Naive B cell (primary cell): ENCODE results near the gene TMIE. TPM values are rescaled to one million over a fixed set of nuclear protein-coding genes. Genes with fewer than 3 reads are reported as not detected.
"Not testable (repeated sequence)": the region's sequence is repeated elsewhere in the genome, so short reads cannot be mapped to it uniquely, and the experiment has no call there.

Source experiments
- ATAC-seq, 2 donors: fragments of 150-1000 bp; cut with Tn5 transposase; 2 replicates each; pipeline ENCODE4 v1.10.0; 2021; ENCODE audit warnings: low read depth in 2 of 2, mild to moderate bottlenecking in 2 of 2, moderate library complexity in 2 of 2
- DNase-seq: peaks from one replicate; pipeline ENCODE4 v3.0.0; 2022
- H3K27ac Mint-ChIP-seq, 6 donors: one replicate each; pipeline ENCODE4 v1.8.0; 2020 to 2022; ENCODE audit warnings: mild to moderate bottlenecking in 6 of 6, mixed read lengths in 6 of 6, moderate library complexity in 5 of 6, inconsistent platforms in 2 of 6
- H3K27me3 Mint-ChIP-seq, 3 donors: one replicate each; pipeline ENCODE4 v1.8.0; 2021 to 2022; ENCODE audit warnings: mixed read lengths in 3 of 3, mild to moderate bottlenecking in 1 of 3
- H3K36me3 Mint-ChIP-seq, 2 donors: one replicate each; pipeline ENCODE4 v1.8.0; 2020 to 2022; ENCODE audit warnings: mixed read lengths in 2 of 2, inconsistent platforms in 1 of 2, mild to moderate bottlenecking in 1 of 2
- H3K4me1 Mint-ChIP-seq, 3 donors: one replicate each; pipeline ENCODE4 v1.8.0; 2020 to 2022; ENCODE audit warnings: mixed read lengths in 3 of 3, inconsistent platforms in 1 of 3, mild to moderate bottlenecking in 1 of 3, moderate library complexity in 1 of 3
- H3K4me3 Mint-ChIP-seq, 8 donors: one replicate each; pipeline ENCODE4 v1.8.0; 2020 to 2022; ENCODE audit warnings: mild to moderate bottlenecking in 8 of 8, mixed read lengths in 8 of 8, moderate library complexity in 8 of 8, inconsistent platforms in 2 of 8
- H3K9me3 Mint-ChIP-seq, 7 donors: one replicate each; pipeline ENCODE4 v1.8.0; 2020 to 2022; ENCODE audit warnings: mixed read lengths in 7 of 7, mild to moderate bottlenecking in 5 of 7, inconsistent platforms in 2 of 7, moderate library complexity in 1 of 7
- polyA plus RNA-seq, 6 donors: library from polyadenylated mRNA; unstranded; fragments of 300-500 nt; fragmentation: Illumina TruSeq; gene quantifications; one replicate each; pipeline ENCODE4 v1.2.3, GENCODE V29; 2021; ENCODE audit warnings: low read depth in 6 of 6

TMIE gene
- polyA plus RNA-seq, 6 donors from 2014 or later, result not detected

DNA sequence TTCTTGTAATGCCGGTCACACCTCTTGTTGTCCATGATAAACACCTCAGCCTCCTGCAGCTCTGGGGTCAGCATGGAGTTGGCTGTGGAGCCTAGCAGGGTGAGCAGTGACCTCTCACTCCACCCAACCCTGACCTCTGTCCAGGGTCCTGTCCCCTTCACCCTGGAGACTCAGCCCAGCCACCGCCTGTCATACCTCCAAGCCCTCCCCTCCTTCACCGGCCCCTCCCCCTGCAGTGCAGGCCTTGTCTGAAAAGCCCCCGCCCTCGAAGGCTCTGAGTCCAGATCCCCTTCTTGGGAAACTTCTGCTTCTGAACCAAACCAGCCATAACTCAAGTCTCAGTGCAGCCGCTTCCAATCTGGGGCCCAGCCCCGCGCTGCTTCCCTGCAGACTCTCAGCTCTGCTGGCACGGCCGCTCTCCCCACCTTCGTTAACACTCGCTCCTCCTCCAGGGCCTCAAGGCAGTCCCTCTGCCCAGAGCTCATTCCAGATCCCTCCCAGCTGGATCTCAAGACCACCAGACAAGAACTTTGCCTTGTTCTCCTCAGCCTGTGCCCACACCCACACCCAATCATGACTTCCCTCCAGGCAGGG is 41.9 kb downstream of the TMIE start:
- ATAC-seq (no peak), DNase-seq (no peak)
- H3K4me3 Mint-ChIP-seq, result no peak overlapping the region
- H3K36me3 Mint-ChIP-seq, result no peaks in the 10 kb centered on the region
- H3K4me1 Mint-ChIP-seq, result no peaks in the 10 kb centered on the region
- peaks cover 0 to 6% (median 0%) of the 10 kb centered on the region in 3 donors for H3K27me3 Mint-ChIP-seq
- H3K27ac Mint-ChIP-seq, result peak overlapping the region in 1 of 6 donors; percentile 74
- peaks cover 0 to 3% (median 0%) of the 10 kb centered on the region in 7 donors for H3K9me3 Mint-ChIP-seq

DNA sequence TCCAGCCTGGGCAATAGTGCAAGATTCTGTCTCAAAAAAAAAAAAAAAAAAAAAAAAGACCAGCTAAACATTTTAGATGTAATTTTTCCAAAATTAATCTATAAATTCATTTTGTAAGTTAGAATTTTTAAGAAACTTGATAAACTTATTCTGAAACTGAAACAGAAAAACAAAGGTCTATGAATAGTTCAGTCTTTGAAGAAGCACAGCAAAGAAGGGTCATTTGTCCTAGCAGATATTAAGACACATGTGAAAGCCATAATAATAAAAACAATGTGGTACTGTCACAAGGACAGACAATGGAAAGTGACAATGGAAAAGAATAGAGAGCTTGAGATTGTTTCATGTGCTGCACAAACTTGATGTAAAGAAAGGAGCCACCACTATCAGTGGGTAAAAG is 45.5 kb downstream of the TMIE start:
- Mint-ChIP-seq H3K36me3 (no peaks in the 10 kb centered on the region), H3K27me3 (peaks cover 0 to 13% (median 6%) of the 10 kb centered on the region in 3 donors), H3K4me3 (no peak overlapping the region), H3K9me3 (peaks cover 0 to 2% (median 0%) of the 10 kb centered on the region in 7 donors), H3K27ac (no peak overlapping the region), H3K4me1 (peaks cover 0 to 6% (median 3%) of the 10 kb centered on the region in 3 donors)
- no peak for DNase-seq
- no peak for ATAC-seq

DNA sequence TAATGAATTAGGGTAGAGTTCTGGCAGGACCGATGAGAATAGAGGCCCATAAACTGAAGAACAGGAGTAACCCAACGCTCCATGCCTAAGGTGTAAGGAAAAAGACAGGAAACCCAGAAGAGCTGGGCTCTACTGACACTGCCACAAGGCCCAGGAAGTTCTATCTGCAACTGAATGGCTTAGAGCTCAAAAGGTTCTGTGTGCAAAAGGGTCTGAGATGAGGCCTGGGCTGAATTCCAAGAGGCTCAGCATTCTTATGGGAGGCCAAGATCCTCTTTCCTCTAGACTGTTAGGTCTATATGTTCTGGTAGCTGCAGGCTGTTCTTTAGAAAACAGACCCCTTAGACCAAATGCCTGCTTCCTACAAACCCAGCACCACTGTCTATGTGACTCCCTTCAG is 47.0 kb downstream of the TMIE start:
- Mint-ChIP-seq H3K9me3 (peaks cover 0 to 2% (median 0%) of the 10 kb centered on the region in 7 donors), H3K36me3 (no peaks in the 10 kb centered on the region), H3K4me1 (peaks cover 0 to 6% (median 3%) of the 10 kb centered on the region in 3 donors), H3K27ac (no peak overlapping the region), H3K27me3 (peaks cover 0 to 13% (median 4%) of the 10 kb centered on the region in 3 donors), H3K4me3 (no peak overlapping the region)
- ATAC-seq (no peak), DNase-seq (no peak)

DNA sequence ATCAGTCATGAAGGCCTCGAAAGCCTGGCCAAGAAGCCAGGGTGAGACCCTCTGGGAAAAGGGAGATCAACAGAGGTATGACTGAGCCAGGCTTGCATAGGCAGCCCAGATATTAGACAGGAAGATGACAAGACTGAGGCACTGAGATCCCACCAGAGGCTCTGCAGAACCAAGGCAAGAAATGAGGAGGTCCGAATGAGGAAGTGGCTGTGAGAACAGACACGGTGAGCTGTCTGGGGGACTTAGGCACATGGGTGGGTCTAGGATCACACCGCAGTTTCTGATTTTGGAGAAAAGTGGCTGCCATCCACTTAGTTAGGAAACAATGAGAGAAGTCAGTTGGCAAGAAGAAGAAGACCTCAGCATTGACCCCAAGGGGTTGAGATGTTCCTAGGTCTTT is 47.9 kb downstream of the TMIE start:
- peak overlapping the region in 2 of 6 donors; percentile 46 to 55 for H3K27ac Mint-ChIP-seq
- ATAC-seq, result no peak
- peaks cover 0 to 2% (median 0%) of the 10 kb centered on the region in 7 donors for H3K9me3 Mint-ChIP-seq
- no peak for DNase-seq
- H3K27me3 Mint-ChIP-seq, result peaks cover 0 to 13% (median 0%) of the 10 kb centered on the region in 3 donors
- peaks cover 2 to 11% (median 3%) of the 10 kb centered on the region in 3 donors for H3K4me1 Mint-ChIP-seq
- H3K4me3 Mint-ChIP-seq, result peak overlapping the region in 1 of 8 donors; percentile 43
- no peaks in the 10 kb centered on the region for H3K36me3 Mint-ChIP-seq

DNA sequence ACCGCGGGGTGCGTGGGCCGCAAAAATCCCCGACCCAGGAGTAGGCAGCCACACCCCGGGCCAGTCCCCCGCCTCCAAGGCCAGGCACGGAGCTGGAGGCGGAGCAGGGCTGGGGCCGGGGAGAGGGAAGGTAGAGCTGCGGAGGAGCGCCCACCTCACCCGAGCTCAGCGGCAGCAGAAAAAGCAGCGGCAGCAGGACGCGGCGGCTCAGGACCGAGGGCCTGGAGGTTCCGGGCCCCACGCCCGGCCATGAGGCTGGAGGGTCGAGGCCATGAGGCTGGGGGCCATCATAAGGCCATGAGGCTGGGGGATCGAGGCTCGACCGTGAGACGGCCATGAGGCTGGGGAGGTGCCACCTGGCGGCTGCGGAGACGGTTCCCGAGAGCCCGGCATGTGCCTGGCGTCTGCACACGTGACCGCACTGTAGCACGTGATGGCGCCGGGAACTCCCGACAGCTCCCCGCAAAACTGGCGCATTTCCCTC is 49.4 kb downstream of the TMIE start:
- Mint-ChIP-seq H3K27ac (no peak overlapping the region), H3K4me3 (no peak overlapping the region), H3K9me3 (peaks cover 0 to 2% (median 0%) of the 10 kb centered on the region in 7 donors), H3K4me1 (peaks cover 2 to 11% (median 3%) of the 10 kb centered on the region in 3 donors), H3K36me3 (no peaks in the 10 kb centered on the region), H3K27me3 (peaks cover 0 to 13% (median 0%) of the 10 kb centered on the region in 3 donors)
- DNase-seq, result no peak
- ATAC-seq, result no peak

DNA sequence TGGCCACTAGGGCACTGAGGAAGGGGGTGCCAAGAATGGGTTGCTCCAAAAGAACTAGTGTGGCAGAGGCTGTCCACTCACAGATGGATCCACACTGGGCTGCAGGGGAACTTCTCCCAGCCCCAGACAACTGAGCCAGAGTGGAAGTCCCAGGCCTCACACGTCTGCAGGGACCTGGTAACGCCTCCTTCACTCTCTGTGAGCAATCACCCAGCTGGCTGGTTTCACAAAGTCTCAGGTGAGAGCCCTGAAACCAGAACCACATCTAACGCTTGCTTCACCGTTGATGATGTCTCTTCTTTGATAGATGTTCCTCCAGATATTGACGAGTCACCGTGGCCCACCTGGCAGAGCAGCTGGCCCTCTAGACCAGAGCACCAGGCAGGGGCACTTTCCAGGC is 51.9 kb downstream of the TMIE start:
- Mint-ChIP-seq H3K27me3 (peaks cover 0 to 13% (median 0%) of the 10 kb centered on the region in 3 donors), H3K4me1 (peaks cover 2 to 11% (median 3%) of the 10 kb centered on the region in 3 donors), H3K27ac (peak overlapping the region in 1 of 6 donors; percentile 7)
- ATAC-seq, H3K36me3 Mint-ChIP-seq, H3K9me3 Mint-ChIP-seq, DNase-seq, H3K4me3 Mint-ChIP-seq: not testable (repeated sequence)

DNA sequence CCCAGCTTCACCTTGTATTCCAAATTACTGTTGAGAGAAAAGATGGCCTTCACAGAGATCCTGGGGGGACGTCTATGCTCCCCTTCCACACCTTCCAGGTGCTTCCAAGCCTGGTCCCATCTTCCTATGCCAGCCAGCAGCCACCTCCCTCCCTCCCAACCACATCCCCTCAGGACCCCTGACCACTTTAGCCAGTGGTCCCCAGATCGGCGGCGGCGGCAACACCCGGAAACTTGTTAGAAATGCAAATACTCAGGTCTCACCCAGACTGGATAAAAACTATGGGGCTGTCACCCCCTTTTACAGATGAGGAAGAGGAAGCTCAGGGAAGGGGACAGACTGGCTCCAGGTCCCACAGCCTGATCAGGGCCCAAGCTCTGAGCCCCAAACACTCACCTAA is 54.5 kb downstream of the TMIE start:
- no peak overlapping the region for H3K4me3 Mint-ChIP-seq
- ATAC-seq, result no peak
- no peak overlapping the region for H3K27ac Mint-ChIP-seq
- H3K9me3 Mint-ChIP-seq, result peaks cover 0 to 3% (median 0%) of the 10 kb centered on the region in 7 donors
- H3K4me1 Mint-ChIP-seq, result peaks cover 0 to 5% (median 2%) of the 10 kb centered on the region in 3 donors
- no peaks in the 10 kb centered on the region for H3K27me3 Mint-ChIP-seq
- no peak for DNase-seq
- H3K36me3 Mint-ChIP-seq, result no peaks in the 10 kb centered on the region

DNA sequence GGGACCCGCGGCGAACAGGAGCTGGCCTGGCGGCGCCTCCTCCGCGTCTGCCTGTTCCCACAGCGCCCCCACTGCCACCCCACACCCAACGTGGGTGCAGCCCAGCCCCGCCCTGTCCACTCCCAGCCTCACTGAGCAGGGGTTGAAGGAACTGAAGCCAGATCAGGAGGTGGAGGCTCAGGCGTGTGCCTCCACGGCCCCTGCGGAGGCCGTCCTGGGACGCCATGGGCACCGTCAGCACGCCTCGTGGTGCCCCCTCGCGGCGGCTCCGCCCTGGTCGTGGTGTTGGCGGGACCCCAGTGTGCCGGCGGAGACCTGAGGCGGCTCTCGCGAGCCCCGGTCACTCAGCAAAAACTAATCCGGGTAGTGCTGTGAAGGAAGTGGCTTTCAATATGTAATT is 55.5 kb downstream of the TMIE start:
- H3K4me1 Mint-ChIP-seq, result peaks cover 0 to 5% (median 2%) of the 10 kb centered on the region in 3 donors
- no peak overlapping the region for H3K27ac Mint-ChIP-seq
- no peak for ATAC-seq

DNA sequence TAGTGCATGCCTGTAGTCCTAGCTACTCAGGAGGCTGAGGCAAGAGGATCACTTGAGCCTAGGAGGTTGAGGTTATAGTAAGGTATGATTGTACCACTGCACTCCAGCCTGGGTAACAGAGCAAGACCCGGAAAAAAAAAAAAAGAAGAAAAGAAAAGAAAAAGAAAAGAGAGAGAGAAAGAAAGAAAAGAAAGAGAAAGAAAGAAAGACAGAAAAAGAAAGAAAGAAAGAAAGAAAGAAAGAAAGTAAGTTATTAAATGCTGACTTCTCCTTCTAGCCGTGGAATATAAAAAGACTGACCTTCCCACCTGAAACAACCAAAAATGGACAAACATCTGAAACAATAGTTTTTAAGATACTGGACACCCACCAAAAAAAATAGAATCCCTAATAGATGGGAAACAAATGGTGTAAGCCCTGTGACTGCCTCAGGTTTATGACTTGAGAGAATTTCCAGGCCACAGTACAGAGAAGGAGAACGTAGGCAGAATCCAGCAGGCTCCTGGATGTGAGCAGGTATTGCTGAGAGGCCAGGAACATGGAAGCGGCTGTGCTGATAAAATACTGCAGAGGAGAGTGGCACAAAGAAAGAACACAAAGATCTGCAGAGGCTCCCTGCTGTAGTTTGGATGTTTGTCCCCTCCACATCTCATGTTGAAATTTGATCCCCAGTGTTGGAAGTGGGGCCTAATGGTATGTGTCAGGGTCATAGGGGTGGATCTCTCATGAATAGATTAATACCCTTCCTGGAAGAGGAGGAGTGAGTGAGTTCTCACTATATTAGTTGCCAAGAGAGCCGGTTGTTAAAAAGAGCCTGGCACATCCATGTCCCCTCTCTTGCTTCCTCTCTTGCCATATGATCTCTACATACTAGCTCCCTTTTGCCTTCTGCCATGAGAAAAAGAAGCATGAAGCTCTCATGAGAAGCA is 58.3 kb downstream of the TMIE start:
- peaks cover 8 to 31% (median 22%) of the 10 kb centered on the region in 7 donors for H3K9me3 Mint-ChIP-seq
- no peak overlapping the region for H3K27ac Mint-ChIP-seq
- no peaks in the 10 kb centered on the region for H3K4me1 Mint-ChIP-seq
- no peak overlapping the region for H3K4me3 Mint-ChIP-seq
- peaks cover 0 to 12% (median 8%) of the 10 kb centered on the region in 3 donors for H3K27me3 Mint-ChIP-seq
- ATAC-seq (no peak), DNase-seq (no peak)
- peaks cover 23 to 25% of the 10 kb centered on the region in 2 donors for H3K36me3 Mint-ChIP-seq

More for the DNA sequence above, 55.5 kb downstream of the TMIE start:
- Mint-ChIP-seq H3K36me3 (peaks cover 0 to under 1% of the 10 kb centered on the region in 2 donors), H3K9me3 (peaks cover 0 to 6% (median under 1%) of the 10 kb centered on the region in 7 donors), H3K27me3 (no peaks in the 10 kb centered on the region), H3K4me3 (no peak overlapping the region)
- DNase-seq, result no peak

Other genes starting within 250 kb of the TMIE start
- 1 to 10 TPM in 1 of 6 donors, not detected in 5; 2.5 TPM for gene LTF, start 236.5 kb upstream of the TMIE start, polyA plus RNA-seq
- not detected for gene RTP3, start 203.4 kb upstream of the TMIE start, polyA plus RNA-seq
- gene LRRC2, start 135.1 kb upstream of the TMIE start, polyA plus RNA-seq, result not detected
- not detected for gene FAM240A, start 88.9 kb upstream of the TMIE start, polyA plus RNA-seq
- not detected for gene ALS2CL, start 7.7 kb upstream of the TMIE start, polyA plus RNA-seq
- not detected for gene PRSS50, start 16.5 kb downstream of the TMIE start, polyA plus RNA-seq
- gene MYL3, start 162.1 kb downstream of the TMIE start, polyA plus RNA-seq, result not detected
- gene PTH1R, start 176.3 kb downstream of the TMIE start, polyA plus RNA-seq, result not detected